K562 (cell line): ENCODE results near the gene JMJD1C. TPM values are rescaled to one million over a fixed set of nuclear protein-coding genes. Genes with fewer than 3 reads are reported as not detected.

Experiments
- ATAC-seq: fragments of 200-7000 bp; cut with Tn5 transposase; 3 replicates; pipeline ENCODE4 v1.9.1; 2020; ENCODE audit warnings: moderate library complexity
- BruUV-seq: library from RNA; stranded (reverse); fragments of 400-500 nt; replicated peaks from 2 replicates; lab custom pipeline; 2021; lab: Mats Ljungman, UMichigan
- CTCF ChIA-PET: fragments of 300-600 bp; formaldehyde crosslinking; extraction: SDS; loops from one replicate; lab custom pipeline; 2021; ENCODE audit warnings: low intra/inter-chr PET ratio; lab: Yijun Ruan, JAX
- POLR2A ChIA-PET: fragments of 300-600, 350-650 bp; sonication (Branson Sonifier 250); formaldehyde crosslinking; extraction: SDS; loops from one replicate; lab custom pipeline; 2021; ENCODE audit warnings: antibody characterized with exemption, inconsistent platforms; lab: Yijun Ruan, JAX
- DNase-seq, 4 experiments: peaks; one replicate each; pipeline versions ENCODE4 v3.0.0 to v3.0.0-alpha.2; 2011 to 2018; ENCODE audit warnings: low spot score in 3 of 4, mixed read lengths in 3 of 4; ENCODE audit errors: extremely low read depth in 1 of 4
- FAIRE-seq: peaks from 2 replicates; lab custom pipeline; 2011; peaks lifted over from hg19 to GRCh38; lab: Jason Lieb, UNC
- H2AFZ ChIP-seq: 2 replicates; pipeline ENCODE4 v1.6.0; 2011; ENCODE audit warnings: low read depth, low read length, control low read depth, inconsistent platforms
- H3K27ac ChIP-seq: fragments of 200-600 bp; 3 replicates; pipeline ENCODE4 v1.8.0; 2011; ENCODE audit warnings: low read depth, mild to moderate bottlenecking, control low read depth, inconsistent platforms, low read length, moderate library complexity, mixed read lengths; ENCODE audit errors: extremely low read depth
- H3K27me3 ChIP-seq, 2 experiments: fragments of 300-600 bp in 1 of 2; 2 replicates in 1 of 2; 3 replicates in 1 of 2; pipeline versions ENCODE4 v1.6.0 to v1.8.0; 2011; ENCODE audit warnings: inconsistent platforms in 2 of 2, low read length in 2 of 2, mild to moderate bottlenecking in 1 of 2, mixed read lengths in 1 of 2, moderate library complexity in 1 of 2; ENCODE audit not compliant: control insufficient read depth in 2 of 2, insufficient read depth in 2 of 2
- H3K36me3 ChIP-seq: fragments of 300-600 bp; 3 replicates; pipeline ENCODE4 v1.8.0; 2011; ENCODE audit warnings: mild to moderate bottlenecking, low read length, inconsistent platforms; ENCODE audit not compliant: control insufficient read depth, insufficient read depth
- H3K4me1 ChIP-seq, 2 experiments: fragments of 200-600 bp in 1 of 2; replicated peaks in 1 of 2; 2 replicates in 1 of 2; 3 replicates in 1 of 2; pipeline versions ENCODE4 v1.5.1 to v1.8.0; 2011; ENCODE audit warnings: inconsistent platforms in 2 of 2, low read length in 2 of 2, mild to moderate bottlenecking in 1 of 2, mixed read lengths in 1 of 2, moderate library complexity in 1 of 2; ENCODE audit not compliant: control insufficient read depth in 2 of 2, insufficient read depth in 2 of 2
- H3K4me2 ChIP-seq: 2 replicates; pipeline ENCODE4 v1.6.1; 2011; ENCODE audit warnings: low read length, control low read depth, inconsistent platforms, mixed read lengths; ENCODE audit not compliant: insufficient read depth
- H3K4me3 ChIP-seq: fragments of 200-600 bp; sonication (generic), shearing (Covaris generic); 2 replicates; pipeline ENCODE4 v1.5.1; 2016; ENCODE audit warnings: control low read depth, inconsistent platforms
- H3K79me2 ChIP-seq: fragments of 200-600 bp; 3 replicates; pipeline ENCODE4 v1.8.0; 2011; ENCODE audit warnings: low read length, inconsistent platforms; ENCODE audit not compliant: control insufficient read depth, insufficient read depth
- H3K9ac ChIP-seq, 2 experiments: 2 replicates each; pipeline versions ENCODE4 v1.6.0 to v1.6.1; 2011; ENCODE audit warnings: low read depth in 2 of 2, low read length in 2 of 2, control low read depth in 1 of 2, inconsistent platforms in 1 of 2, mild to moderate bottlenecking in 1 of 2, mixed read lengths in 1 of 2; ENCODE audit not compliant: insufficient read depth in 1 of 2
- H3K9me1 ChIP-seq: one replicate; pipeline ENCODE4 v1.6.0; 2011; ENCODE audit warnings: inconsistent platforms, mild to moderate bottlenecking, low read length, moderate library complexity; ENCODE audit not compliant: control insufficient read depth, insufficient read depth
- H3K9me3 ChIP-seq: replicated peaks from 2 replicates; pipeline ENCODE4 v1.5.1; 2011; ENCODE audit warnings: low read depth, low read length, inconsistent platforms; ENCODE audit not compliant: control insufficient read depth, insufficient read depth
- H4K20me1 ChIP-seq: replicated peaks from 2 replicates; pipeline ENCODE4 v1.6.1; 2011; ENCODE audit warnings: low read length, inconsistent platforms, mixed read lengths; ENCODE audit not compliant: control insufficient read depth, insufficient read depth
- CREM ChIP-seq: IDR thresholded peaks from 2 replicates; pipeline ENCODE4 v1.6.1; 2014; ENCODE audit warnings: antibody characterized with exemption, low read depth
- GTF2B ChIP-seq: IDR thresholded peaks from 2 replicates; pipeline ENCODE4 v1.6.1; 2011; ENCODE audit not compliant: insufficient read length; ENCODE audit errors: extremely low read depth
- HES1 ChIP-seq: fragments of 450-650 bp; IDR thresholded peaks from 2 replicates; pipeline ENCODE4 v1.6.1; 2016; ENCODE audit warnings: low read depth, mild to moderate bottlenecking, moderate library complexity
- HSF4 ChIP-seq: fragments of 250-450 bp; sonication (Bioruptor Pico); IDR thresholded peaks from 2 replicates; pipeline ENCODE4 v2.1.2; 2022; ENCODE audit warnings: mild to moderate bottlenecking, moderate library complexity, borderline replicate concordance
- MCM7 ChIP-seq, 2 experiments: fragments of 450-650 bp; IDR thresholded peaks; 2 replicates each; pipeline ENCODE4 v1.6.1; 2016 to 2018
- NR3C1 ChIP-seq: sonication (generic); formaldehyde crosslinking; IDR thresholded peaks from 2 replicates; pipeline ENCODE4 v1.8.1; 2022; ENCODE audit warnings: missing genetic modification reagents
- POLR2A ChIP-seq: fragments of 450-650 bp; conservative IDR thresholded peaks from 2 replicates; pipeline ENCODE4 v1.6.1; 2016
- SFPQ ChIP-seq: fragments of 200-400 bp; formaldehyde crosslinking; IDR thresholded peaks from 2 replicates; pipeline ENCODE4 v1.6.1; 2017; ENCODE audit warnings: mild to moderate bottlenecking, low read depth, low read length, moderate library complexity
- ZBTB43 ChIP-seq: sonication (generic); formaldehyde crosslinking; IDR thresholded peaks from 2 replicates; pipeline ENCODE4 v1.8.0; 2023; ENCODE audit warnings: mild to moderate bottlenecking, missing genetic modification reagents
- ZNF280B ChIP-seq: fragments of 250-450 bp; sonication (Bioruptor Pico); IDR thresholded peaks from 2 replicates; pipeline ENCODE4 v1.5.1; 2021; ENCODE audit warnings: mild to moderate bottlenecking
- WGBS: fragments of 100-300 bp; shearing (Covaris generic); methylation state at CpG from one replicate; pipeline ENCODE4 v1.1.6; 2016; ENCODE audit warnings: low coverage, mixed read lengths; ENCODE audit not compliant: insufficient coverage; ENCODE audit errors: missing lambda C conversion rate; 5-methylcytosine and 5-hydroxymethylcytosine counted together
- in situ Hi-C: fragments of 300-500 bp; cut with MboI; formaldehyde crosslinking; loops from 4 replicates; pipeline ENCODE4 v1.15.0; 2018; ENCODE audit warnings: inconsistent platforms, mixed read lengths
- intact Hi-C: fragments of 100-400 bp; cut with micrococcal nuclease; formaldehyde crosslinking; loops from 2 replicates; pipeline ENCODE4 v1.14.2; 2022
- polyA plus RNA-seq, 8 experiments: library from polyadenylated mRNA; depleted of rRNA in 4 of 8; stranded (reverse) in 5 of 8; unstranded in 3 of 8; fragments of >200 nt; fragmentation: Nextera tagmentation in 2 of 8; fragmentation: Illumina TruSeq in 1 of 8; extraction: Ambion mirVana in 2 of 8; extraction: Trizol in 1 of 8; gene quantifications; 2 replicates each; pipeline versions ENCODE4 v1.2.1 to v1.2.3, GENCODE V29; 2011 to 2014; ENCODE audit warnings: inconsistent platforms in 1 of 8, missing spikeins in 1 of 8
- total RNA-seq, 7 experiments: library from RNA; depleted of rRNA in 6 of 7; stranded (reverse); fragments of >200 nt in 6 of 7; fragmentation: Illumina TruSeq in 2 of 7; extraction: Trizol in 2 of 7; gene quantifications; 2 replicates each; pipeline versions ENCODE4 v1.2.1 to v1.2.3, GENCODE V29; 2011 to 2021; ENCODE audit warnings: low replicate concordance in 1 of 7

JMJD1C gene
- total and polyA plus RNA-seq, 9 of the 15 experiments (the other 6 are each of a cell fraction or from before 2014, with no cell fraction given): 25.3 to 68.0 (median 47.2) TPM

- Histone ChIP-seq H3K9me3 (no peaks in the 10 kb centered on the region), H3K9ac (no peak overlapping the region), H3K79me2 (peaks cover 22% of the 10 kb centered on the region; the same call in 2 of the 3 replicates), H3K4me2 (no peak overlapping the region), H4K20me1 (peaks cover 6% of the 10 kb centered on the region; the same call in 1 of the 2 replicates), H3K4me1 (no peaks in the 10 kb centered on the region), H3K4me3 (no peak overlapping the region), H3K27ac (no peak overlapping the region), H3K9me1 (no peaks in the 10 kb centered on the region), H3K36me3 (peaks cover 78% of the 10 kb centered on the region), H3K27me3 (no peaks in the 10 kb centered on the region), H2AFZ (no peak overlapping the region)
- TF ChIP-seq POLR2A (no peak), HSF4 (CRISPR knock-in tag) (no peak), MCM7 (IDR thresholded peaks at IDR 0.05) (no peak)
- in situ Hi-C loops (loop anchor here (25.0 kb wide), 1 partner anchor 431 kb away; no protein-coding TSS in a partner anchor), intact Hi-C loops (no loop called here)
- BruUV-seq: TSS peak; percentile 1
- POLR2A ChIA-PET: interaction anchor here (1.1 kb wide), 1 partner anchor 9 kb away, joined by 4 read pairs; no protein-coding TSS in a partner anchor
- ATAC-seq (no peak), FAIRE-seq (no peak), DNase-seq (no peak)
- CTCF ChIA-PET: no interaction called here
These were observed 259.2 kb downstream of the JMJD1C start for GRCh38 chr10:63206576-63206975.

GRCh38 chr10:63205421-63205820, 260.4 kb downstream of the JMJD1C start:
- WGBS: 96% methylated on average over 4 of the region's 4 CpGs
- ATAC-seq: no peak
- intact Hi-C loops: no loop called here
- Histone ChIP-seq H3K4me1 (no peaks in the 10 kb centered on the region), H3K4me2 (no peak overlapping the region), H3K9me1 (no peaks in the 10 kb centered on the region), H3K27ac (no peak overlapping the region), H3K27me3 (no peaks in the 10 kb centered on the region), H3K9me3 (no peaks in the 10 kb centered on the region), H4K20me1 (no peaks in the 10 kb centered on the region), H3K4me3 (no peak overlapping the region), H2AFZ (no peak overlapping the region), H3K79me2 (peaks cover 13% of the 10 kb centered on the region; the same call in 2 of the 3 replicates), H3K36me3 (peaks cover 73% of the 10 kb centered on the region), H3K9ac (no peak overlapping the region)
- DNase-seq: no peak
- no TSS peak for BruUV-seq
- CTCF ChIA-PET: no interaction called here
- POLR2A ChIA-PET: interaction anchor here (0.9 to 1.1 kb wide), 2 partner anchors 10 to 19 kb away, joined by 3 to 4 read pairs; no protein-coding TSS in a partner anchor
- in situ Hi-C loops: loop anchor here (25.0 kb wide), 1 partner anchor 432 kb away; no protein-coding TSS in a partner anchor
- FAIRE-seq: no peak
- TF ChIP-seq HES1 (no peak), ZNF280B (CRISPR knock-in tag) (no peak), NR3C1 (CRISPR knock-in tag) (no peak), CREM (no peak), GTF2B (no peak), ZBTB43 (no peak), SFPQ (no peak)
